HG03064 (cell line): ENCODE results near the gene ALG14.
"Not testable (repeated sequence)": the region's sequence is repeated elsewhere in the genome, so short reads cannot be mapped to it uniquely, and the experiment has no call there.

Source experiments
- ATAC-seq: cut with Tn5 transposase; IDR thresholded peaks from one replicate; pipeline ENCODE4 v1.9.1; 2021; ENCODE audit warnings: low read depth; ENCODE audit not compliant: unreplicated experiment

The ALG14 gene

DNA sequence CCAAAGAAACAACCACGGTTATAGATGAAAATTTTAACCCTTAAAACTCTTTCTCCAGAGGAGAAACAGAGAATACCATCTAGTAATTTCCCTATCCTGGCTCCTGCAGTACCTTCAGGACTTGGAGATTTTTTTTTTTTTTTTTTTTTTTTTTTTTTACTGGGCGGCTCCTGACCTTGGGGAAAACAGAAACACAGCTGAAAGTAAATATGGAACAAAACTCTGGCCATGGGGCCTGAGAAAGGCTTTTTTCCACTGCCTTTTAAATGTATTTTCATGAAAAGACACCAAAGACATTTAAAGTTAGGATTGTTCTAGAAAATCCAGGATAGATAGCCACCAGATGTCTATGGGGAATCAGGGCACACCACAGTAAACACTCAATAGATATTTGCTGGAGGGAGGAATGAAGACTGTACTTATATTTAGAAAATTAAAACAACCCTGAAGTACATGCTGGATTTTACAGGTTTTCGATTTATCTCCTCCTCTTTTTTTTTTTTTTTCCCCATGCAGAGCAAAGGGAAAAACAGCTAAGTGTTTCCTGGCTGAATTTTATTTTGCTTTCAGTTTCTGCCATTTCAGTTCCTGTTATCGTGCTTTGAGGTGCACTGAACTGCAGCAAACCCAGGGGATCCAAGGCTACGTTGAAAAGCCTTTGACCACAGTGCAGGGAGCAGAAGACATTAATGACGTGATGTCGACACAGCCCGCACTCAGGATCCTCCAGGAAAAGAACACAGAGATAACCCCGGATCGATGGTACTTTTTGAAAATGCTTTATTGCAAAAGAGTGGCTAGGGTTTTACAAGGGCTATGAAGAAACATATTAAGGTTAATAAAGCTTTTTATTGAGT lies 110.1 kb downstream of the ALG14 start:
- ATAC-seq = peak; percentile 99

DNA sequence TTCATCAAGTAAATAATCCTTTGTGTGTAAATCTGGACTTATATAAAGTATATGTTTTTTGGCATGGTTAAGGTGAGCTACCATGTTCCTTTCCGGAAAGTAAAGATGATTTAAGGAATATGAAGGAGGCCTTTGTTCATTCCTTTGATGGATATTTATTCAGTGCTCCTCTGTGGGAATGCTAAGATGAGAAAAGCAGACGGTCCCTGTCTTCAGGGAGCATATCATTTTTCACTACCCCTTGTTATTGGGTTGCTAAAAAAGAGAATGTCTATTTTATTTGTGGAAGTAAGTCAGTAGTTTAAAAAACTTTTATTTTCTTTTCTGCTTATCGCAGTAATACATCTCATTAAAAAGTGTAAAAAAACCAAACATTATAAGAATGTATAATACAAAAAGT lies 110.8 kb downstream of the ALG14 start:
- no peak for ATAC-seq

DNA sequence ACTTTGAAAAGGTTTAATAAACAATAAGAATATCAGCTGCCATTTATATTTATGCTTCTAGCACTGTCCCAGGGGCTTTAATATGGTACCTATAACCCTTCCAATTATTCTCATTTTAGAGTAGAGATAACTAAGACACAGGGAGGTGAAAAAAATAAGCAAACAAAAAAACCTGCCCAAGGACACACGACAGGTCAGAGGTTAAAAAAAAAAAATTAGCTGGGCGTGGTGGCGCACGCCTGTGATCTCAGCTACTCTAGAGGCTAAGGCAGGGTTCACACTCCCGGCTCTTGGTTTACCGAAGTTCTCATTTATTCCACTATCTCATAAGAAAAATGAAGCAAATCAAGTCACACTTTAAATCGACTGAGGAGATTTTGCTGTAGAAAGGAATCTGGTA lies 111.2 kb downstream of the ALG14 start:
- ATAC-seq = no peak

DNA sequence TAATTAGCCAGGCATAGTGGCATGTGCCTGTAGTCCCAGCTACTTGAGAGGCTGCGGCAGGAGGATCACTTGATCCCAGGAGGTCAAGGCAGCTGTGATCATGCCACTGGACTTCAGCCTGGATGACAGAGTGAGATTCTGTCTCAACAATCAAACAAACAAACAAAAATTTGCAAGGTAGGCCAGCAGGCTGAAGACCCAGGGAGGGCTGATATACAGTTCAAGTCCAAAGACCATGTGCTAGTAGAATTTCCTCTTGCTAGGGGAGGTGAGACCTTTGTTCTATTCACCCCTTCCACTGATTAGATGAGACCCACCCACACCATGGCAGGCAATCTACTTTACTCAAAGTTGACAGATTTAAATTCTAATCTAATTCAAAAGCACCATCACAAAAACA lies 114.7 kb downstream of the ALG14 start:
- ATAC-seq = no peak

DNA sequence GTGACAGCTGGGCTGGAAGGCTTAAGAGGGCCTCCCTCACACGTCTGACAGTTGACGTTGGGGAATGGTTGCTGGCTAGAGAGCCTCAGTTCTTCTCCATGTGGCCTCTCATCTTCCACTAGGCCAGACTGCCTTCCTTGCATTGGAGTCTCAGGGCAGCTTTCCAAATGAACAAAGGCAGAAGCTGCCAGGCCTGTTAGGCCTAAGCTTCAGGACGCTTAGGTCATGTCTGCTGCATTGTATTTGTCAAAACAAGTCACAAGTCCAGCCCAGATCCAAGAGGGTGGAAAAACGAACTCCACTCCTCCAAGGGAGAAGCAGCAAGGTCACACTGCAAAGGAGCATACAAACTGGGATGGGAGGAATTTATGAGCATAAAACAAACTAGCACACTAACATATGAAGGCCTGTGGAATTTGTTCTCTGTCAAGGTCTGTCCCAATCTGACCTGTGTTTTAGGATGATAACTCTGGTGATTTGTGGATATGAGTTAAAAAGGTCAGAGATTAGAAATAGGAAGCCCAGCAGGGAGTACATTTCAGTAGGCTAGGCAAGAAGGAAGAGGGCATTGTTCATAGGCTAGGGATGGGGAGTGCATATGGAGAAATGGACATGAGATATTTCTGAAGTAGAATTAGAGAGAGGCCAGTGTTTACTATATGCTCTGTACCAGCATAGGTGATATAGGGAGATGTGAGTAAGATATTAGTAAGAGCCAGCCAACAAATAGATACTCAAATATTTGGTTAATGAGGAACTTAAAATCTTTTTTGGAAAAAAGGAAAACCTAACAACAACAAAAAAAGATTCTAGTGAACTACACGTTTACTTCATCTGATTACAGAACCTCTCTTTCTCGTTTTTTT lies 116.8 kb downstream of the ALG14 start:
- no peak for ATAC-seq

DNA sequence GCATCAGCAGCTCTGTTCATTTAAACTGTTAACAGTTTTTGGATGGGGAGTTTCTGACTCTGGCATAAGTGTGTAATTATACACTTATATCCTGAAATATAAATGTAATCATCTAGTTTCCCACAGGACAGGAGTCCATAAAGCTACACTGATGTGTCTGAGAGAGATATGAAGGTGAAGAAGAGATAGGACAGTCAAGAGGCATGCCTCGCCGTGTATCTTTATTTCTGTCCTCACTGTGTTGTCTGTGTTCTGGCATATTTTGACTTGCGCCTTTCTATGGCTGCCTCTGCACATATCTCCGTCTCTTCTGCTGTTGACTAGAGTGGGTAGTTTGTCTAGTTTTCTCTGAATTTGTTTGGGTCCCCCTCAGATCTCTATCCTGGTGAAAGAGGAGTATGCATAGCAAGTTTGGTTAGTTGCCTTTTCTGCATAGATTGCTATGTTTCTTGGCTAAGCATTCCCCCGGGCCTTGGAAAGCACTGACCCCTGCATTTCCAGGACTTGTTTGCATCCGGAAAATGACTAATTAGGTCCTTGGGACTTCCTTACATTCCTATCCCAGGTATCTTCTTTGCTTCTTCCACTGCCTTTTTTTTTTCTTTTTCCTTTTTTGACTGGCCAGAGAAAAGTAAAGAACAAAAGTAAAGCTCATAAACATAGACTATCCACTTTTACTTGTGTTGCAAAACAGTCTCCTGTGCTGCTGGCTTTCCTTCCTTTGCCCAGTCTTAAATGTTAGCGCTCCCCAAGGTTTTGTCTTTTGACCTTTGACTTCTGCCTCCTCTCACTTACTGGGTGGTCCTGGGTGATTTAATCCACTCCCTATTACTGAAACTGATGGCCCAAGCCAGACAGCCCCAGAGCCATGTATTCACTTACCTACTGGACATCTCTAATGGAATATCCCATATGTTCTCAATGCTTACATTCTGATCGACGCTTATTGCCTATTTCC lies 118.2 kb downstream of the ALG14 start:
- no peak for ATAC-seq

DNA sequence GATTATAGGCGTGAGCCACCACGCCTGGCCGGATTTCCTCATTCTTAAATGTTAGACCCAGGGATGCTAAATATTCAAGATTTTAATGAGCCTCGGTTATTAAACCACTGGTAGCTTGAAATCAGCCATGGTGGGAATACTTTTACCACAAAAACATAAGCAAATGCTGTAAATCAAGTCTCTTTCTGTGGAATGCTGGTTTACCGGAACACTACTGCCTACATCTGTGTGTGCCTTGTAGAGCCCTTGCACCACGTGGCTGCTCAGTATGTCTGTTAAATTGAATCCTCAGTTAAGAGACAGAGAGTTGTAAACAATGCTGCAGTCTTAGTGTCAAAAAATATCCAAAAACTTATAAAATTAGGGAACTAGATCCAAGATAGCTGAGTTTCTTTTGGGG lies 119.0 kb downstream of the ALG14 start:
- no peak for ATAC-seq

DNA sequence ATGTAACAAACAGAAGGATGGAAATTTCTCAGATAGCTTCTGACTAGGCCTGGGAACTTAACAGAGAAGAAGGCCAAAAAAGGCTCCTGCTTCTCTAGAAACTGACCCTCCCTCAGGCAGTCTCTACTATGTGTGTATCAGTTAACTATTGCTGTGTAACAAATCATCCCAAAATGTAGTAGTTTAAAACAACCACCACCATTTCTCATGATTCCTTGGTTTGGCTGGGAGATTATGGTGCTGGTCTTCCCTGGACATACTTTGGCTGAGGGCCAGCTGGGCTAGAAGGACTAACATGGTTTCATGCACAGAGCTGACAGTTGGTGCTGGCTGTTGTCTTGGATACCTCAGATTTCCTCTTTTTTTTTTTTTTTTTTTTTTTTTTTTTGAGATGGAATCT lies 119.6 kb downstream of the ALG14 start:
- no peak for ATAC-seq

DNA sequence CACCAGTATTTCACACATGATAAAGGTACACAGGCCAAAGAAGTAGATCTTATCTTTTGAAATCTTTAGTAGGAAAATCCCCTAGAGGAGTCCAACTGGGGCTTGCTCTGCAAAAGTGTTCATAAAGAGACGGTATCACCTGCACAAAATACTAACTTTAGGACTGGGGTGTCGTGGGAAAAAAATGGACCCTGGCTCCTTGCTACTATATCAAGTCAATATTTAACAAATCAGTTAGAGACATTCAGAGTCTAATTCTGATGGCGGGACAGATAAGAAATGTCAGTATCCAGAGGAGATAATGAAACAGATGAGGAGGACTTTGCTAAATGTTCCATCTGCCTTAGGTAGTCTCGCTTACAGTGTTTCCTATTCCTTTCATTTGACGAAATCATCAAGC lies 120.2 kb downstream of the ALG14 start:
- no peak for ATAC-seq

DNA sequence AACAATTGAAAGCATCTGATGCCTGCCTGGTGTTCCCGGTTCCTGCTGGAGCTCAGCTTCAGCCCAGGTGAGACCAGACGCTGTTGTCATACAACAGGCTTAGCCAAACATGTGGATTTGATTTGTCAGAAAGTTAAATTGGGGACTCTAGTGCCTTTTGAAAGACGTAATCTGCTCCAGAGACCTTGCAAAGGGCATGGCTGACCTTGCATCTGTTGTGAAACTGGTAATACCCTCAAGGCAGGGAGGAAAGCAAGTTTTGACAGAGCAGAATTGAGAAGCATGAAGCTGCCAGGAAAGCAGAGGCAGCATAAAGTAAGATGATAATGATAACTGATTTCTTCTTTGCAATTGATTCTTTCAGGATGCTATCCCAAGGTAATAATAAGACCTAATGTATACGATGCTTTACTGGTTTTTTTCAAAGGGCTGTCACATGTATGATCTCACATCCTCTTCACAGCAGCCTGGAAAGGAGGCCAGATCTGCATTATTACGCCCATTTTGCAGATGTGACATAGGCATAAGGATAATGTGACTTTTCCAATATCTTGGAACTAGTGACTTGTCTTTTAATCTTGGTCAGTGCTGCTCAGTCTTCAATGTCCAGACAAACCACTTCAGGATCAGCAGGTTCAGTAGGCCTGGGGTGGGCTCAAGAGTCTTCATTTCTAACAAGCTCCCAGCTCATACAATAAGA lies 121.1 kb downstream of the ALG14 start:
- no peak for ATAC-seq

DNA sequence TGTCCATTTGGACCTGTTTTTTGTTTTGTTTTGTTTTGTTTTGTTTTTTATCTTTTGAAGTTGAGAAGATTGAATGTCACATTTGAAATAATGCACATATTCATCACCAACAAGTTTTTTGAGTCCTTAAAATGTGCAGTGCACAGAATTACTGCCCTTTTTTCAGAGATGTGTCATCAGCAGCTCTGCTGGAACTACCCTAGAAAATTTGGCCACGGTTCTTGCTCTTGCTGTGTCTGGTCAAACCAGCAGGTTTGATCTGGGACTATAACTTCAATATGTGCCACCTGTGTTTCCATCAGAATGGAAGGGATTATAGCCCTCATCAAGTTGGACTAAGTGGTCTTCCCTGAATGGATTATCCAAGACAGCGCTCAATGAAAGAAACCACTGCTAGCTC lies 121.7 kb downstream of the ALG14 start:
- no peak for ATAC-seq

DNA sequence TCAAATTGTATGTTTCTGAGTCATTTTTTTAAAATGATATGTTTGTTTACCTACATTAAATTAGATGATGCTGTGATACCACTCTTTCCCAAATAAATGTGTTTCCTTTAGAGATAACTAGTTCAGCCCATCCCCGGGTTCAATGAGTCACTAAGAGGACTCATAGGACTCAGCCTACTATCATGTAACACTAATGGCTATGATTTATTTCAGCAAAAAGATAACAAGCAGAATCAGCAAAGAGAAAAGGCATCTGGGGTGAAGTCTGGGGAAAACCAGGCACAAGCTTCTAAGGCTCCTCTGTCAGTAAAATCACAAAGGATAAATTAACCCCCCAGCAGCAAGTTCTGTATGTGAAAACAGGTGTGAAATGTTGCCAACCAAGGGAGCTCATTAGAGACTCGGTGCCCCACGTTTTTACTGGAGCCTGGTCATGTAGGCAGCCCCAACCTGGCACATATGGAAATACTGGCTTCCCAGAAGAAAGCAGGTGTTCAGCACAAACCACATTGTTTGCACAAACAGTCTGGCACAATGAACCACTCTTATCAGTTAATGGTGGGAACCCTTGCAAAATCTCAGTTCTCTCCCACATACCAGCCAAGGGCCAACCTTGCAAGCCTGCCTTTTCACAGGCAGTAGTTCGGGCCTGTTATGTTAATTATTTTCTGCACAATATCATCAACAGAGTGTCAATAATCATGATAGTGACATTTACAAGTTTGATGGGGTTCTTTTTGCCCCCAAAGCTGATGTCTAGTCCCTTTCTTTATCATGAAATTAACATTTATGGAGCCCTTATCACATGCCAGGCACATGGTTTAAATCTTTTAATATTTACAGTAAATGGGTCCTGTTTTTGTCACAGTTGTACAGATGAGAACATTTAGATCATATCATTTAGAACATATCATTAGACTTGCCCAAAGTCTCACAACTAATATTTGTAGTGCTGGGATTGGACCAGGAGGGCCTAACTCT lies 122.8 kb downstream of the ALG14 start:
- no peak for ATAC-seq

DNA sequence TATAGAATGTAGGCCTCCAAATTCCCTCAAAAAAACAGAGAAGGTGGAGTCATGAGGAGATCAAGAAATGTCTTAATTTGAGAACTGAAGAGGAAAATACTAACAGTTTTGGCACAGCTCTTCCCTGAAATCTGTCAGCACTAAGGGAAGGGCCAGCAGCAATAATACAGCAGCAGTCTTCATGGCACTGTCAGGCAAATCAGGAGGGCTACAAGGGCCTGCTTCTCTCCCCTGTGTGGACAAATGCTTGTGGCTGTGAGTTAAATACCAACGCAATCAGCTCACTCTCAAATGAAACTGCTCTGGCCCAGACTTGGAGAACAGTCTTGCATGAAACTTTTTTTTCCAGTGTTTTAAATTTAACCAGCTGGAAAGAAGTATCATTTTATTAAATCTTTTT lies 125.3 kb downstream of the ALG14 start:
- ATAC-seq = no peak

DNA sequence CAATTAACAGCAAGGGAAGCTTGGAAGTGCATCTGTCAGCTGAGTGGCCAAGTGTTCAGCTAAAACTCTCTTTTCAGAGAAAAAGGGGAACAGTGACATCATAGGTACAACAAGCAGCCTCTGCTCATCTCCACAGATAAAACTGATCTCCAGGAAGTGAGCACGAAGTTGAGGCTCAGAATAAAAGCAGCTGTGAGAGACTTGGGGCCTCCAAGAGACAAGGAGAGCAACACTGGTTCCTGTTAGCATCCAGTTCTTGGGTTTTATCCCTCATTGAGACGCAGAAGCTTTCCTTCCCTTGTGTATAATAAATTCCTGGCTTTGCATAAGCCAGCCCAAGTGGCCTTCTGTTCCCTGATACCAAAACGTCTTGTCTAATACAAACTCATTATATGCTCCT lies 125.9 kb downstream of the ALG14 start:
- ATAC-seq = no peak

DNA sequence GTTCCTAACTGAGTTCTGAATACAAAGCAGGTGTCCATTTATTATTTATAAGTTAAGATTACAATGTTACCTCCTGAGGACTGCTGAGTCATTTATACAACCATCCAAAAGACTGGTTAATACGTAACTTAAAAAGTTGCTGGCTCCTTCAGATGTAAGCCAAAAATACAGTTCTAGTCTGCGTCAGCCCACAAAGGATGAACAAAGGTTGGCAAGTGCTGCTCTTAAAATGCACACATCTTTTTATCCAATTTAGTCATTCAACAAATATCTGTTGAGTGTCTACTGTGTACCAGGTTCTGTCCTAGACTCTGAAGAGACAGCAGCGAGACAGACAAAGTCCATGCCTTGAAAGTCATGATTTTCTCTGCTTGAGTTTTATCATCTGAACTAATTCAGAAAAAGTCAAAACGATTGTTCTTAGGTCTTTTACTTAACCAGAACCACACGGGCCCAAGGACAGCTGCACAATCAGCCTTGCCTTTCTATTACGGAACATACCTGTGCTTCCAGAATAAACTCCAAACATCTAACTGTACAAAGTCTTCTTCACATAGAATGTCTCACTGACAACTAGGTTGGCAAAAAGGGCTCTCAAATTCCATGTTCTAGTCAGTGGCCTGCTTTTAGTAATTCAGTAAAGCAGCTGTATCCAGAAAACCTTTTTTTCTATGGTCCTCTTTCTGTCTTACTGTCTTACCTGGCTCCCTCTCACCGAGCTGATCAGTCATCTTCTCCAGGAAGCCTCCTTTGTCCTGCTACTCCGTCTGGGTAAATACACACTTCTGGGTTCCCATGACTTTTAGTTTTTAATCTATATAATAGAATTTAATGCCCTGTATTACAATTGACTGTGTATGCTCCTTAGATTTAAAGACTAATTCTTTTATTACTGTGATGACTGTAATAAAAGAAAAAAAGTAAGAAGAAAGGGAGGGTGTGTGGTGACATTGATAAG lies 130.3 kb downstream of the ALG14 start:
- ATAC-seq = no peak

DNA sequence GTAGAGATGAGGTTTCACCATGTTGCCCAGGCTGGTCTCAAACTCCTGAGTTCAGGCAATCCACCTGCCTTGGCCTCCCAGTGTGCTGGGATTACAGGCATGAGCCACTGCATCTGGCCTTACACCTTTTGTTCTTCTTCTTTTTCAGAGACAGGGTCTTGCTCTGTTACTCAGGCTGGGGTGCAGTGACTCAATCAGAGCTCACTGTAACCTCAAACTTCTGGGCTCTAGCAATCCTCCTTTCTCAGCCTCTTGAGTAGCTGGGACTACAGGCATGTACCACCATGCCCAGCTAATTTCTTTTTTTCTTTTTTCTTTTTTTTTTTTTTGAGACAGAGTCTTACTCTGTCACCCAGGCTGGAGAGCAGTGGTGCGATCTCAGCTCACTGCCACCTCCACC lies 131.3 kb downstream of the ALG14 start:
- not testable (repeated sequence) for ATAC-seq

DNA sequence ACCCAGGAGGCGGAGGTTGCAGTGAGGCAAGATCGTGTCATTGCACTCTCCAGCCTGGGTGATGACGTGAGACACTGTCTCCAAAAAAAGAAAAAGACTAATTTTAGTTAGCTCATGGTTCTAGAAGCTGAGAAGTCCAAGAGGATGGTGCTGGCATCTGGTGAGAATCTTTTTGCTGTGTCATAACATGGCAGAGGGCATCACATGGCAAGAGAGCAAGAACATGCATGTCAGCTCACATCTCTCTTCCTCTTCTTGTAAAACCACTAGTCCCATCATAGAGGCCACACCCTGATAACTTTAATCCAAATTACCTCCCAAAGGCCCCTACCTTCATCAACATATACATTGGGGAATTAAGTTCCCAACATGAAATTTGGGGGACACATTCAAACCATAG lies 132.0 kb downstream of the ALG14 start:
- no peak for ATAC-seq

DNA sequence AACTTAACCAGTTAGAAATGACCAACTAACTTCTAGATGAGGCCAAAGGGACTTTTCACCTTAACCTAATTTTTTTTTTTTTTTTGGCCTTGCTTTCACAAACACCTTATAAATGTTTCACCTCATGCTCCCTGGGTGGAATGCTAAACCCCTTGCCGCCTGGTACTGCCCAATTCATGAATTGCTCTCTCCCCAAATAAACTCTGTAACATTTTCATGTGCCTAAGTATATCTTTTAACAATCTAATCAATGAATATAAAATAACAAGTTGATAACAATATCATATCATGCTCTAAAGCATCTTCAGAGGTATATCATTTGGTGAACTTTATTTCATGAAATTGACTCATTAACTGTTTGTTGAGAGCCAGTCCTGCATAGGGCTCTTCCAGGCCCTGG lies 134.9 kb downstream of the ALG14 start:
- no peak for ATAC-seq
